WI38 (cell line): Measurements from ENCODE around the gene CACNA1D.

Experiments
- H3K4me3 ChIP-seq: 2 replicates; pipeline ENCODE4 v1.5.1; 2011; ENCODE audit warnings: low read depth, mild to moderate bottlenecking, control low read depth, low read length
- CTCF ChIP-seq: IDR thresholded peaks from 2 replicates; pipeline ENCODE4 v1.5.1; 2012; ENCODE audit warnings: low read depth, mild to moderate bottlenecking, control low read depth, low read length

Gene CACNA1D

GRCh38 chr3:53730576-53730975 lies 236.2 kb downstream of the CACNA1D start:
- no peak overlapping the region for H3K4me3 ChIP-seq
- no peak for TF ChIP-seq CTCF

- no peak for TF ChIP-seq CTCF
- no peak overlapping the region for H3K4me3 ChIP-seq
Observed at GRCh38 chr3:53731934-53732624, 237.7 kb downstream of the CACNA1D start.

GRCh38 chr3:53733446-53733845 lies 239.0 kb downstream of the CACNA1D start:
- no peak for TF ChIP-seq CTCF
- H3K4me3 ChIP-seq, result no peak overlapping the region

GRCh38 chr3:53739966-53740365 lies 245.6 kb downstream of the CACNA1D start:
- H3K4me3 ChIP-seq, result no peak overlapping the region
- TF ChIP-seq CTCF, result no peak

GRCh38 chr3:53740956-53741355 lies 246.5 kb downstream of the CACNA1D start:
- TF ChIP-seq CTCF, result no peak

GRCh38 chr3:53744351-53744750 lies 249.9 kb downstream of the CACNA1D start:
- H3K4me3 ChIP-seq, result no peak overlapping the region
- no peak for TF ChIP-seq CTCF

More at GRCh38 chr3:53740956-53741355, 246.5 kb downstream of the CACNA1D start:
- H3K4me3 ChIP-seq, result no peak overlapping the region

- no peak overlapping the region for H3K4me3 ChIP-seq
- no peak for TF ChIP-seq CTCF
Observed at GRCh38 chr3:53747559-53747958, 253.1 kb downstream of the CACNA1D start.
